NCI-H2171 (cell line): Measurements from ENCODE around the gene HACE1.
"Not testable (repeated sequence)": the region's sequence is repeated elsewhere in the genome, so short reads cannot be mapped to it uniquely, and the experiment has no call there.

Experiments used
- DNase-seq: peaks from one replicate; lab custom pipeline; 2025; lab: John Stamatoyannopoulos, UW

The HACE1 gene

GRCh38 chr6:104829183-104829958, 30.3 kb downstream of the HACE1 start:
- no peak for DNase-seq

DNA sequence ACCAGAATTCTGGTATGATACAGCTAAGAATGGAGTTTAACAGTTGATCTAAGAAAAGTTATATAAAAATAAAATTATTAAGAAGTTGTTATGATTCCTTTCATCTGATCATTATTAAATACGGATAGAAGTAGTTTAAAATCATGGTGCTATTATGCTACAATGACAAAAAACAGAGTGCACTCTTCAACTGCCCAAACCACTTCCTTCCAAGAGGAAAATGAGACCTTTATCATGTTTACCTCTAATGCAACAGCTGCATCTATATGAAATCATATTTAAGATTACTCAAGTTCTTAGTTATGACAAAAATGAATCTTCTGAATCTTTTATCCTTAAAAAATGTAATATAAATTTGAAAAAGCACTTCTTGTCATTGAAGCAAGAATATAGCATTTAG, 31.2 kb downstream of the HACE1 start:
- no peak for DNase-seq

DNA sequence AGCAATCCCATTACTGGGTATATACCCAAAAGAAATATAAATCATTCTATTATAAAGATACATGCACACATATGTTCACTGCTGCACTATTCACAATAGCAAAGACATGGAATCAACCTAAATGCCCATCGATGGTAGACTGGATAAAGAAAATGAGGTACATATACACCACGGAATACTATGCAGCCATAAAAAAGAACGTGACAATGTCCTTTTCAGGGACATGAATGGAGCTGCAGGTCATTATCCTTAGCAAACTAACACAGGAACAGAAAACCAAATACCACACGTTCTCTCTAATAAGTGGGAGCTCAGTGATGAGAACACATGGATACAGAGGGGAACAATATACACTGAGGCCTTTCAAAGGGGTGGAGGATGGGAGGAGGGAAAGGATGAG, 38.9 kb downstream of the HACE1 start:
- not testable (repeated sequence) for DNase-seq

DNA sequence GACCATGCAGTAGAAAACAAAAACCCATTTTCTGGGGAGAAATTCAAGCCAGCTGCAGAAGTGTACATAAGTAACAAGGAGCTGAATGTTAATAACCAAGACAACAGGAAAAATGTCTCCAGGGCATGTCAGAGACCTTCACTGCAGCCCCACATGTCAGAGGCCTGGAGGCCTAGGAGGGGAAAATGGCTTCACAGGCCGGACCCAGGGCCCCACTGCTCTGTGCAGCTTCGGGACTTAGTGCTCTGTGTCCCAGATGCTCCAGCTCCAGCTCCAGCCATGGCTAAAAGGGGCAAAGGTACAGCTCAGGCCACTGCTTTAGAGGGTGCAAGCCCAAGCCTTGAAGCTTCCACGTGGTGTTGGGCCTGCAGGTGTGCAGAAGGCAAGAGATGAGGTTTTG, 43.6 kb downstream of the HACE1 start:
- no peak for DNase-seq

DNA sequence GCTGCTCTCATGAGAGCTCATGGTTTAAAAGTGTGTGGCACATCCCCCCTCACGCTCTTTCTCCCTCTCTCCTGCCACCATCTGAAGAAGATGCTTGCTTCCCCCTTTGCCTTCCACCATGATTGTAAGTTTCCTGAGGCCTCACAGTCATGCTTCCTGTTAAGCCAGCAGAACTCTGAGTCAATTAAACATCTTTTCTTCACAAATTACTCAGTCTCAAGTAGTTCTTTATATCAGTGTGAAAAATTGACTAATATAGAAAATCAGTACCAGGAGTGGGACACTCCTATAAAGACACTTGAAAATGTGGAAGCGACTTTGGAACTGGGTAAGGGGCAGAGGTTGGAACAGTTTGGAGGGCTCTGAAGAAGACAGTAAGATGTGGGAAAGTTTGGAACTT, 45.0 kb downstream of the HACE1 start:
- DNase-seq, result no peak

- no peak for DNase-seq
Measured at GRCh38 chr6:104813552-104813951, 46.2 kb downstream of the HACE1 start.

DNA sequence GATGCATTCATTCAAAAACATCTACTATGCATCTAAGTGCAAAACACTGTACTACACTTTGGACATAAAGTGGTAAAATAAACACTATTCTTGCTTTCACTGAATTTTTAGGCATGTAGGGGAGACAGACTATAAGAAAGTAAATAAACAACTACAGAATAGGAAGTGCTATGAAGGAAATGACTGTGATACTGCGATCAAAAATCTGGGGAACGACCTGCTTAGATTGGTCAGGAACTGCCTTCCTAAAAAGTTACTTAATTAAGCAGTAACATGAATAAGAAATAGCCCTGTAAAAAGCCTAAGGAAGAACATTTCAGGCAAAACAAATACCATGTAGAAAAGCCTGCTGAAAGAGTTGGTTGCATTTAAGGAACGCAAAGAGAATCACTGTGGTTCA, 50.6 kb downstream of the HACE1 start:
- no peak for DNase-seq

- not testable (repeated sequence) for DNase-seq
Measured at GRCh38 chr6:104805335-104805734, 54.4 kb downstream of the HACE1 start.

- DNase-seq, result no peak
Measured at GRCh38 chr6:104799134-104799657, 60.5 kb downstream of the HACE1 start.

DNA sequence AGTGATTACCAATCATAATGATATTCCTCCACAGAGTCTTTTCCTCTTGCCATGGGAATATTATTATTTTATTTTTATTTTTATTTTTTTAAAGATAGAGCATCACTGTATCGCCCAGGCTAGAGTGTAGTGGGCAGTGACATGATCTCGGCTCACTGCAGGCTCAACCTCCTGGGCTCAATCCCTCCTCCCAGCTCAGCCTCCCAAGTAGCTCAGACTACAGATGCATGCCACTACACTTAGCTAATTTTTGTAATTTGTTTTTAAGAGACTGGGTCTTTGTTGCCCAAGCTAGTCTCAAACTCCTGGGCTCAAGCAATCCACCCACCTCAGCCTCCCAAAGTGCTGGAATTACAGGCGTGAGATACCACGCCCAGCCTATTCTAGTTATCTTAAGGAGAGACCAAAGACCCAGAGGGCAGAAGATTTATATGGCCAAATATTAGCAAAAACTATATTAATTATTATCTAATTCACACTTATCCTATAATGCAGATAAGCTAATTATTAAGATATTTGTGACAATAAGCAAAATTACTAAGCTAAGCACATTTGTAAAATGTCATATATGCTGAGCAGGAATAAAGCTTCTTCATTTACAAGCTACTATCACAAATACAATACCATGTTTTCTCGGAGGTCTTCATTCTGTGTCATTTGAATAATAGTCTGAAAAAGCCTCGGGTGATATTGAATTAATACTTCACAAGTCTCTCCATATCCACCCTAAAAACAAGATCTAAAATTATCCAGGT, 63.5 kb downstream of the HACE1 start:
- DNase-seq, result no peak

DNA sequence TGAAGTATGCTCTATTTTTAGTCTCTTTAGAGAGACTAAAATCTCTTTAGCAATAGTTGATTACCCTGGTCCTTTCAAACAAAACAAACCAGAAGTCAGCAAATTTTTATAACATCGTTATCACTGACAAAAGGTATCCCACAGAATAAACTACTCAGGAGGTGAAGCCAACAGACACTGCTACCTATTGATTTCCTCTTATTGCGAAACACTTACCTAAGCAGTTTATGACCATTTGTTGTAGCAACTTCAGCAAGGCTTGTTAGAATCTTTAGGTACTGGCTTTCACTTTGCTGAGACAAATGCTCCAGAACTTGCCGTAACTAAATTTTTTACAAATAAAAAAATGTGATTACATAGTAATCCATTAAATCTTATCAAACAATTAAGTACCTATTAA, 64.4 kb downstream of the HACE1 start:
- DNase-seq, result no peak

GRCh38 chr6:104789770-104790190, 69.9 kb downstream of the HACE1 start:
- DNase-seq, result no peak

GRCh38 chr6:104788400-104788799, 71.3 kb downstream of the HACE1 start:
- DNase-seq, result no peak

DNA sequence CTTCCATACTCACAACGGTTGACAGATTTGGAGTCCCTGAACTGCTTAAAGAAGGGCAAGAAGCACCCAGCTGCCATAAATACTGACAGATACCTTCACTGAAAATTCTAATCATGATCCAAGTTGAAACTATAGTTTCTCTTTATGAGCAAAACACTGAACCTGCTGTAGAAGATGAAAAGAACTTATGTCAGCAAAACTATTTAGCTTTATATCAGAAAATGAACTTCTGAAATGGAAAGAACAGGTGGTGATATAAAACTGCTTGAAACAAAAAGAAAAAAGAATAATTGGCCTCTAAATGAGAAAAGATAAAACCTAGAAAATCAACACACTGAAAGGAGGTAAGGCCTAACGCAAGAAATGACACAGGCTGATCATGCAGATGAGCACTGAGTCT, 72.4 kb downstream of the HACE1 start:
- DNase-seq, result no peak

- DNase-seq, result no peak
Measured at GRCh38 chr6:104784884-104785283, 74.8 kb downstream of the HACE1 start.

DNA sequence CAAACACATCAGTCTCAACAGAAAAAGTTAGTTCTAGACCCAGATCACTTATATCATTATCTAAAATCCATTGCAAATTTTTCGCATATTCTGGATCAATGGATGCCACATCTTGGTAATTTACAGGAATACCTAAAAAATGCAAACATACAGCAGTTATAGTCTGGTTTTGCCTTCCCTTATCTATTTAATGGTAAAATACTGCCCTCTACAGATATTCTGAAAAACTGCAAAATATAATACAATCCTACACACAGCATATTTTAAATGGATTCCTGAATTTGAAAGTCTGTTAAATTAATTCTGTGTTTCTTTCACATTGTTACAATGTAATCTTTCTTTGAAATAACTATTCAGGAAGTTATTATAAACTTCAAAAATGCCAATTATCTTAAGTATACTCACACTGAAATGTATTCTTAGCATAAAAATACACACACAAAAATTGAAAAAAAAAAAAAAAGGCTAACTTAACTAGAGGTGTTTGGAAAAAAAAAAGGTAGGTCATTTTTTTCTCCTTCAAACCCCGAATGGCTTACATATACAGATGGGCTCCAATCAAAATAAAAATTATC, 88.4 kb downstream of the HACE1 start:
- no peak for DNase-seq

GRCh38 chr6:104768906-104769305, 90.8 kb downstream of the HACE1 start:
- no peak for DNase-seq

DNA sequence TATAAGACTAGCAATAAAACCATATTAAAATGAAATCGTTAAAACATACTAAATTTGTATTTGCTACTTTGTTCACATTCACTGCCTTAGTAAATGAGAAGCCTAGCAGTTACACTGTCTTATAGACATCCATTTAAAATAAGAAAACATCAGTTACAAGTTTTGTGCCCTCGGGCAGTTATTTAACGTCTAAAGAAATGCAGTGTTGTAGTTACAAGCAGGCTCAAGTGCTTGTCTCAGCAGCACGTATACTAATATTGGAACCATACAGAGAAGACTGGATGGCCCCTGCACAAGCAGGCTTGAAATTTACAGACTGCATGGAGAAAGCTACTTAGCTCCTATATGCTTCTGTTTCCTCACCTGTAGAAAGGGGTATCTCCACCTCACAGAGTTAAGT, 93.1 kb downstream of the HACE1 start:
- DNase-seq, result no peak

DNA sequence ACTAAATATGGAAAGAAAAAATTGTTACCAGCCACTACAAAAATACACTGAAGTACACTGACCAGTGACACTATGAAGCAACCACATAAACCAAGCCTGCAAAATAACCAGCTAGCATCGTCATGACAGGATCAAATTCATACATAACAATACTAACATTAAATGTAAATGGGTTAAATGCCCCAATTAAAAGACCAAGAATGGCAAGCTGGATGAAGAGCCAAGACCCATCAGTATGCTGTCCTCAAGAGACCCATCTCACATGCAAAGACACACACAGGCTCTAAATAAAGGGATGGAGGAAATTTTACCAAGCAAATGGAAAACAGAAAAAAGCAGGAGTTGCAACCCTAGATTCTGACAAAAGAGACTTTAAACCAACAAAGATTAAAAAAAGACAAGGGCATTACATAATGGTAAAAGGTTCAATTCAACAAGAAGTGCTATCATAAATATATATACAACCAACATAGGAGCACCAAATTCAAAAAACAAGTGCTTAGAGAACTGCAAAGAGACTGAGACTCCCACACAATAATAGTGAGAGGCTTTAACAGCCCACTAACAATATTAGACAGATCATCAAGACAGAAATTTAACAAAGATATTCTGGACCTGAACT, 104.8 kb downstream of the HACE1 start:
- DNase-seq, result no peak

DNA sequence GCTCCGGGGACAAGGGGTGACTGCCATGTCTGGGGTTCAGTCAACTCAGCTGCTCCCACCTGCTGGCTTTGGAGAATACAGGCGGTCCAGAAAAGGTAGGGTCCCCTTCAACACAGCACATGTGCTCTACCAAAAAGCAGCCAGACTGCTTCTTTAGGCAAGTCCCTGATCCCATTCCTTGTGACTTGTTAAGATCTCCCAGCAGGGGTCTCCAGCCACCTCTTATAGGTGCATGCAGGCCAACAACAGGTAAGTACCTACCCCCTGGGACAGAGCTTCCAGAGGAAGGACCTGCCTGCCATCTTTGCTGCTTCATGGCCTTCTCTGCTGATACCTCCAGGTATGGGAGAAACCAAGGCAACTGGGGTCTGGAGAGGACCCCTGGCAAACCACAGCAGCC, 106.5 kb downstream of the HACE1 start:
- DNase-seq, result no peak

DNA sequence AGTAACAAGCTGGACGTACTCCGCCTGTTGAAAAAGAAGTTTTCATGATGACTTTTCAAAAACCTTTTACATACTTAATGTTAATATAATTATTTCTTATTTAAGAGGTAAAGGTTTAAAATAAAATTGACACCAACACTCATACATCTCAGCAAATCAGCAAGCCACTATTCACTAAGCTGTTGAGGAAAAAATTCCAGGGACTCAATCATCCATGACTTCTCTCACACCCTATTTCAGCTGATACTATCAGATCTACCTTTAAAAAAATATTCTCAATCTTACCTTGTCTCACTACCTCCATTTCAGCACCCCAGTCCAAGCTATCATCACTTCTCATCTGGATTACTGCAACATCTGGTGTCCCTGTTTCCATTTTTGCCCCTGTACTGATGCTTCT, 109.3 kb downstream of the HACE1 start:
- DNase-seq, result no peak

GRCh38 chr6:104739124-104739523, 120.6 kb downstream of the HACE1 start:
- DNase-seq, result not testable (repeated sequence)
